NCI-H510A (cell line): ENCODE measurements around the gene CENPH.
"Not testable (repeated sequence)": the region's sequence is repeated elsewhere in the genome, so short reads cannot be mapped to it uniquely, and the experiment has no call there.

Experiments used
- DNase-seq: peaks from one replicate; lab custom pipeline; 2025; lab: John Stamatoyannopoulos, UW

CENPH gene

GRCh38 chr5:69189162-69190086 is at the start of gene CENPH:
Gene CENPH, plus strand, starts transcription at chr5:69189583. Its CDS starts 52 bp downstream, at chr5:69189635.
- peak; percentile 56 for DNase-seq

GRCh38 chr5:69140239-69140638 is 49.1 kb upstream of the CENPH start:
- not testable (repeated sequence) for DNase-seq

- DNase-seq, result no peak
Observed at GRCh38 chr5:69140827-69141226, 48.6 kb upstream of the CENPH start.

GRCh38 chr5:69148576-69148975 is 40.8 kb upstream of the CENPH start:
- not testable (repeated sequence) for DNase-seq

GRCh38 chr5:69148981-69149675 is 40.3 kb upstream of the CENPH start:
- no peak for DNase-seq

GRCh38 chr5:69149676-69150010 is 39.7 kb upstream of the CENPH start:
- DNase-seq, result no peak

- DNase-seq, result no peak
Observed at GRCh38 chr5:69152731-69153130, 36.7 kb upstream of the CENPH start.

- no peak for DNase-seq
Observed at GRCh38 chr5:69156456-69156855, 32.9 kb upstream of the CENPH start.

GRCh38 chr5:69158039-69158438 is 31.3 kb upstream of the CENPH start:
- DNase-seq, result no peak

GRCh38 chr5:69160651-69161050 is 28.7 kb upstream of the CENPH start:
- no peak for DNase-seq

GRCh38 chr5:69166686-69167492 is 22.5 kb upstream of the CENPH start, which contains the start of gene CCNB1:
Gene CCNB1, plus strand, starts transcription at chr5:69167150. Its CDS starts 113 bp downstream, at chr5:69167263.
- DNase-seq, result peak; percentile 92

GRCh38 chr5:69167493-69167855 is 21.9 kb upstream of the CENPH start:
- no peak for DNase-seq

- no peak for DNase-seq
Observed at GRCh38 chr5:69167929-69168328, 21.5 kb upstream of the CENPH start.

- DNase-seq, result no peak
Observed at GRCh38 chr5:69170495-69170894, 18.9 kb upstream of the CENPH start.

GRCh38 chr5:69170969-69171368 is 18.4 kb upstream of the CENPH start:
- no peak for DNase-seq

- DNase-seq, result not testable (repeated sequence)
Observed at GRCh38 chr5:69181659-69182293, 7.6 kb upstream of the CENPH start.

GRCh38 chr5:69184621-69185020 is 4.8 kb upstream of the CENPH start:
- DNase-seq, result no peak

- no peak for DNase-seq
Observed at GRCh38 chr5:69187342-69187741, 2.0 kb upstream of the CENPH start.

- DNase-seq, result no peak
Observed at GRCh38 chr5:69188811-69189161, 597 bp upstream of the CENPH start.

- DNase-seq, result no peak
Observed at GRCh38 chr5:69202497-69202896, 13.1 kb downstream of the CENPH start.

GRCh38 chr5:69206528-69207190 is 17.3 kb downstream of the CENPH start:
- DNase-seq, result no peak
